GM11168 (cell line): ENCODE results near the gene ARL4D.

ENCODE experiments used
- in situ Hi-C: fragments of 300-500 bp; cut with MboI; formaldehyde crosslinking; loops from one replicate; pipeline ENCODE4 v1.12.0; 2022; ENCODE audit warnings: low sequenced_read_pairs; ENCODE audit not compliant: unreplicated experiment

ARL4D gene

DNA sequence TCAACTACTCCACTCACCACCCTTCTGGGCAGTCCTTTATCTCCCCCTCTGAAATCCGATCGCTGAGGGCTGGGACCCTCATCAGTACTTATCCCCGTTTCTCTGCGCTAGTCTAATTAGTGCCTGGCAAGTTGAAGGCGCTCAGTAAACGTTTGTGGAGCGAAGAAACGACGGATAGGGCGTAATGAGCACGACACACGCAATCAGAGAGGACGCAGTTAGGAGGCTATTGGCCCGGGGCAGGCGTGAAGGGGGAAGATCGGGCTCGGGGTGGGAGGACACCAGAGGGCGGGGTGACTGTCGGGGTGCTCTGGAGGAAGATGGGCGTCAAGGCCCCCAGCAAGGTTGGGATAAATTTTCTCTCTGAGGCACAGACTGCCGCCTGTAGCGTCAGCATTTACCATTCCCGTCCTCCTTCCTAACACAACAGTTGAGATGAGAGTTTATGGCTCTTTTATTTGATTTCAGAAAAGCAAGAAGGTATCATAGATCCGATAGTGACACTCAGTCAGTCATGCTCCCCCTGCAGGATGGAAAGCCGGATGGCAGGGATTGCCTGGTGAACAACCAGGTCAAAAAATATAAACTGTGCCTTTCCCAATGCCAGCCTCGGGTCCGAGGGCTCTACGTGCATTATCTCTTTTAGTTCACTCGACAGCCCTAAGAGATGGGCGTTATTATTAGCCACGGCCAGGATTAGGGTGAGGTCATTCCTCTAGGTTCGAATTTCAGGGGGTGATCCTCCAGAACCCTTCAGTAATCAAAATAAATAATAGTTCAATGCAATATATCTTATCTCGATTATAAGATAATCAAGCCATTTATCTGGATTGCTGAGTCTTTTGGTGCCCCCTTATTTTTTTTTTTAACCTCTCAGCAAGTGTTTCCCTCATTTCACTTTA, 9.5 kb upstream of the ARL4D start:
- in situ Hi-C loops = no loop called here

GRCh38 chr17:43392397-43392796, 6.4 kb upstream of the ARL4D start:
- in situ Hi-C loops = no loop called here

DNA sequence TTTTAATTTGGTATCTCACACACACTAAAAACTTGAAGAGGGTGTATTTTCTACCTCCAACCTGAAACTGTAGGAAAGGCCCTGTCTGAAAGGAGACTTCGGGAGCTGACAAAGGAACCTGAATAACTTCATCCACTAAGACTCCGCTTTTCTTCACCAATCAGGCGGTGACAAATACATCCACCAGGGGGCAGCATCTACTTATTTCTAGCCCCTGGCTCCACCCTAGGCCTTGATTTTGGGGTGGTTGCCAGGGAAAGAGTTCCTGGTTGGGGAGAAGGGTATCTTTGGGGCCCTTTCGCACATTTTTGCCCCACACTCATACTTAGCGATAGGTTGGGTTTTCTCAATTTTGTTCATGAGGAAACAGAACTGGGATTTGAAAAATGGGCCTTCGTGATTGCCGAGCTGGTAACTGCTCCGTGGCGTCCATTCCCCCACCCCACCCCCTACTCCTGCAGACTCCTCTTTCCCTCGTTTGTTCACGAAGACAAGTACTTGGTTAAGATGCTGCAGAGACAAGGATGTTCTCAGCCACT, 4.8 kb upstream of the ARL4D start:
- in situ Hi-C loops = no loop called here

DNA sequence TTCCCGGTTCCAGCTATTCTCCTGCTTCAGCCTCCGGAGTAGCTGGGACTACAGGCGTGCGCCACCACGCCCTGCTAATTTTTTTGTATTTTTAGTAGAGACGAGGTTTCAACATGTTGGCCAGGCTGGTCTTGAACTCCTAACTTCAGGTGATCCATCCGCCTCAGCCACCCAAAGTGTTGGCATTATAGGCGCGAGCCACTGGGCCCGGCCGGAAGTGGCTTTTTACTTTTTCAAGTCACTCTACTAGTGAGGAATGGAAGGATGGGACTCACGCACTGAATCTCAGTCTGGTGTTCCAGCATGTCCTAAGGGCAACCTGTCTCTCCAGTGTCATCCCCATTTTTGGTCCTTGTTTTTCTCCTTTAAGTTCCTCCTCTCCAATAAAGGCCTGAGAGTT, 4.1 kb upstream of the ARL4D start:
- in situ Hi-C loops = loop anchor here (5.0 kb wide), 1 partner anchor 88 kb away; the partner anchor contains the start of gene DHX8

- in situ Hi-C loops = loop anchor here (5.0 kb wide), 1 partner anchor 87 kb away; the partner anchor contains the start of gene DHX8
Measured at GRCh38 chr17:43395165-43395564, 3.6 kb upstream of the ARL4D start.

- in situ Hi-C loops = loop anchor here (5.0 kb wide), 1 partner anchor 86 kb away; the partner anchor contains the start of gene DHX8
Measured at GRCh38 chr17:43396491-43397060, 2.2 kb upstream of the ARL4D start.

GRCh38 chr17:43399839-43400328, 1.1 kb downstream of the ARL4D start:
- in situ Hi-C loops = loop anchor here (5.0 kb wide), 1 partner anchor 82 kb away; the partner anchor contains the start of gene DHX8

DNA sequence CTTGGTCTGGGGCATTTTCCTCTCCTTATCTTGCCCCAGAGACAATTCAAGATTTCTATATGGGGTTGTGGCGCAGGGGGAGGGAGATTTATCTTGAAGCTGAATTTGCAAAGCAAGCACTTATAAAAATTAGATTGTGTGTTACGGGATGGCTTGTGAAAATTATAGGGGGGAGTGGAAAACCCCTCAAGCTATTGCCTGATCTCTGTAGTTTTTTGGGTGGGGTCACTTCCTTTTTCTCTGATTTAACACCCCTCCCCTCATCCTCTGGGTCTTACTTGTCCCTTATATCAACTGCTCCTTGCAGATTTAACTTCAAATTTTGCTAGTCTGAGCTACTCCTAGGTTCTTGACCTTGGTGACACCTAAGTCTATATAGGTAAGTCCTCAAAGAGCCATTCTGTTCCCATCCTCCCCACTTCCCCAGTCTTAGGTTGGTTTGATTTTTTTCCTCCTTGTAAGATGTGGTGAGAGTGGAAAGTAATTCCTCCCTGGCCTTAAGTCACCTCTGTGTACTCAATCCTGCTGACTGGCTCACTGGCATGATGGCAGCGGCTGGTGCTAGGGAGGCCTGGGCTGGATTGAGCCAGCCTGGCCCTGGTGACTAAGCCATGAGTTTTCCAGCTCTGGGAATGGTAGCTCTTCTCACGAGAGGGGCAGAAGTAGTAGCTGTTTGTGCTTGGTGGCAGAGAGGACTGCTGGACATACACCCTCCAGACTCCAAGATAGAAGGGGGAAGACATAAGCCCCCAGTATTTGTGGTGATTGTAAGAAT, 2.3 kb downstream of the ARL4D start:
- in situ Hi-C loops = no loop called here

DNA sequence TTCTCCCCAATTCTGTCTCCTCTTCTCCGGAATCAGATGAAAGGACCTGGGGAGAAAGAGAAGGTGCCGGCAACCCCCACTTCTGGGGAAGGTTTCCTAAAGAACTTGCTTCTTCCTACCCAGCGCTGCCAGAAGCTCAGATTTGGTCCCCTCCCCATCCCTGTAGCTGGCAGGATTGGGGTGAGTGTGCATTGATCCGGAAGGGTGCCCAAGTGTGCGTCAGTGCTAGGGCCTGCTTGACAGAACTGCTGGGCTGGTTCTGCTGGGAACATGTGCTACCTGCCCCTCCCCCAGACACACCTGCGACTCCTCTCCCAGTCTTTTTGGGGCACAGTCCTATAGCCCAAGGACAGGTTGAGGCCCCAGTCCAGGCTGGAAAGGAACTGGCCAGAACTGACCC, 3.3 kb downstream of the ARL4D start:
- in situ Hi-C loops = no loop called here

DNA sequence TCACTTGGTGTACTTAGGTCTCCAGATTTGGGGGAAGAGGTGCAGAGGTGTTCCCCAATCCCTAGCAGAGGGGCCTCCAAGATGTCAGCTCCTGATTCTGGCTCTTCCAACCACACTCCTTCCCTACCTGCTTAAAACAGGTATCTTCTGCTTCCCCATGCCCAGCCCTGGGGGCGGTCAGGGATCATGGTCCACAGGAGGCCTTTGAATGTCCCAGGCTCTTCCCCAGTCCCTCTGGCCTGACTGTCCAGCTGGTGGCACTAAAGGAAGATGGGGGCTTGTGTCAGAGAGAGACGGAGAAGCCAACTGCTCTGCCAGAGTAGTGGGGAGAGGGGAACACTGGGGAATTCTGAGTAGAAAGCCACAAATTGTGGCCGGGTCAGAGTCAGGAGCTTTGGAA, 3.8 kb downstream of the ARL4D start:
- in situ Hi-C loops = no loop called here

GRCh38 chr17:43403846-43404245, 5.1 kb downstream of the ARL4D start:
- in situ Hi-C loops = no loop called here

- in situ Hi-C loops = no loop called here
Measured at GRCh38 chr17:43405861-43406260, 7.1 kb downstream of the ARL4D start.

GRCh38 chr17:43406676-43407645, 8.2 kb downstream of the ARL4D start:
- in situ Hi-C loops = no loop called here

GRCh38 chr17:43409131-43409530, 10.3 kb downstream of the ARL4D start:
- in situ Hi-C loops = no loop called here

DNA sequence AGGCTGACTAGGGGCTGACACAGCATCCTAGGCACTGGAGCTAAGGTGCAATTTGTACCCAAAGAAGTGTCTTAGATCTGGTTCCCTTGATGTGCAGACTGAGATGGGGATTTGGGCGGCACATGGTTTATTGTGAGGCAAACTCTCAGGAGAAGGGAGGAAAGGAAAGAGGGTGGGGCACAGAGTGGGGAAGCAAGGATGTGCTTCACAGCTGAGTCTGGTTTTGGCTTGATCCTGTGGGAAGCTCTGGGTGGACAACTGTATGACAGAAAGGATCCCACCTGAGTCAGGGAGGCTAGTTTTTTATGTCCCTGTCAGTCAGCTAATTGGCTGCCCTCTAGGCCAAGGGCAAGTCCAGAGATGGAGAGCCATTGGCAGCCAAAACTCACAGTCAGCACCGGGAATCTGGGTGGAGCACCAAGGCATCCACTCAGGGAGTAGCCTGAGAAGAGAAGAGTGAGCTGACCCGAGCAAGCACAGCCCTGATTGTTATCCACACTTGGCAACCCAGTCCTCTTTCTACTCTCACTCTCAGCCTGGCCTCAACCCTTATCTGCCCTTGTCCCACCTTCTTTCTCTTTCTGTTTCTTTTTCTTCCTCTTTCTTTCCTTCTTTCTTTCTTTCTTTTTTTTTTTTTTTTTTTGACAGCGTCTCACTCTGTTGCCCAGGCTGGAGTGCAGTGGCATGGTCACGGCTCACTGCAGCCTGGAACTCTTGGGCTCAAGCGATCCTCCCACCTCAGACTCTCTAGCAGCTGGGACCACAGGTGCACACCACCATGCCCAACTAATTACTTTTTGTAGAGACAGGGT, 12.0 kb downstream of the ARL4D start:
- in situ Hi-C loops = no loop called here

GRCh38 chr17:43411369-43411677, 12.5 kb downstream of the ARL4D start:
- in situ Hi-C loops = no loop called here

DNA sequence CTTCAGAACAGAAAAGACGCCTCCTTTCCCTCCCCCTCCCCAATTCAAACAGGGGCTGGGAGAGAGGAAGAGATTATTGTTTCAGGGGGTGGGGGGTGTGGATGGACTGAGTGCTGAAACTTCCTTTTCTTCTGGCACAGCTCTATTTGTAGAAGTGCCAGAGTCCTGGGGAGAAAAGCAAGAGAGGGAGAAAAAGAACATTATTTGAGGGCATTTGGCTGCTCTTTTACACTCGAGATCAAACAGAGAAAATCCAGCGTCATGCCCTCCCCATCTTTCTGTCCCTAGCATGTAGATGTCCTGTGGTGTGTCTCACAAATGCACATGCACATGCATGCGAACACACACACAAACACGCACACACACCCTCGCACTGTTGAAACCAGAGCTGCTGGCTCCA, 13.0 kb downstream of the ARL4D start:
- in situ Hi-C loops = no loop called here

DNA sequence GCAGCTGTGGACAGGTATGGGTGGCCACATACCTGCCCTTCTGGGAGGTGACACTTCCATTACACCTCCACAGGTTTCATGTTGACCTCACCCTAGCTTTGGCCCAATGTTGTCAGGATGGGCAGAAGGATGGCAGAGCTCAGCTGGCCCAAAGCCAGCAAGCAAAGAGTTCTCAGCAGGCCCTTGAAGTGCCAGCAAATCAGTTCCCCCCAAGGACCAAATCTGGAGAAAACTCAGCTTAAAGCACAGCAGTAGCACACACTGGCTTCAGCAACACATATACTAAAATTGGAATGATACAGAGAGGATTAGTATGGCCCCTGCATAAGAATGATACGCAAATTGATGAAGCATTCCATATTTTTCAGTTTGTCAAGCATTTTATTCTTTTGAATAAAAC, 13.4 kb downstream of the ARL4D start:
- in situ Hi-C loops = no loop called here
